H9 (cell line): ENCODE results near the gene PRRX2. TPM values are rescaled to one million over a fixed set of nuclear protein-coding genes. Genes with fewer than 3 reads are reported as not detected.

Source experiments
- DNase-seq: peaks from one replicate; pipeline ENCODE4 v3.0.0-alpha.2; 2017
- H2AFZ ChIP-seq: one replicate; pipeline ENCODE4 v1.6.1; 2013; ENCODE audit warnings: mild to moderate bottlenecking, low read length, control low read depth, moderate library complexity
- H2AK5ac ChIP-seq: 2 replicates; pipeline ENCODE4 v1.6.1; 2013; ENCODE audit warnings: low read length, control low read depth, mixed read lengths; ENCODE audit not compliant: insufficient read length
- H2BK120ac ChIP-seq: one replicate; pipeline ENCODE4 v1.6.1; 2013; ENCODE audit warnings: low read depth, mild to moderate bottlenecking, low read length, control low read depth, inconsistent platforms; ENCODE audit not compliant: poor library complexity, severe bottlenecking
- H2BK12ac ChIP-seq: 2 replicates; pipeline ENCODE4 v1.6.1; 2013; ENCODE audit warnings: low read length, control low read depth, mixed read lengths, low read depth; ENCODE audit not compliant: insufficient read length
- H2BK15ac ChIP-seq: 2 replicates; pipeline ENCODE4 v1.6.1; 2013; ENCODE audit warnings: low read depth, low read length, control low read depth
- H2BK20ac ChIP-seq: one replicate; pipeline ENCODE4 v1.6.1; 2013; ENCODE audit warnings: low read depth, mild to moderate bottlenecking, low read length, control low read depth, inconsistent platforms; ENCODE audit not compliant: poor library complexity, severe bottlenecking
- H2BK5ac ChIP-seq: 2 replicates; pipeline ENCODE4 v1.6.1; 2013; ENCODE audit warnings: low read length, control low read depth, mixed read lengths; ENCODE audit not compliant: insufficient read length
- H3K14ac ChIP-seq: 2 replicates; pipeline ENCODE4 v1.6.1; 2013; ENCODE audit warnings: low read length, control low read depth; ENCODE audit not compliant: insufficient read depth
- H3K18ac ChIP-seq: 2 replicates; pipeline ENCODE4 v1.6.1; 2013; ENCODE audit warnings: low read depth, mild to moderate bottlenecking, mixed read lengths, low read length, control low read depth; ENCODE audit not compliant: insufficient read length
- H3K23ac ChIP-seq: 2 replicates; pipeline ENCODE4 v1.6.1; 2013; ENCODE audit warnings: low read length, control low read depth, mixed read lengths, low read depth; ENCODE audit not compliant: insufficient read length
- H3K23me2 ChIP-seq: 2 replicates; pipeline ENCODE4 v1.6.1; 2013; ENCODE audit warnings: low read depth, mild to moderate bottlenecking, mixed read lengths, low read length, control low read depth; ENCODE audit not compliant: insufficient read length, poor library complexity, severe bottlenecking
- H3K27ac ChIP-seq: 2 replicates; pipeline ENCODE4 v1.5.1; 2013; ENCODE audit warnings: low read length, control low read depth, mixed read lengths, low read depth; ENCODE audit not compliant: insufficient read length
- H3K27me3 ChIP-seq: 2 replicates; pipeline ENCODE4 v1.6.1; 2013; ENCODE audit warnings: low read length, control low read depth, inconsistent platforms; ENCODE audit not compliant: insufficient read depth
- H3K4ac ChIP-seq: 2 replicates; pipeline ENCODE4 v1.6.1; 2013; ENCODE audit warnings: low read depth, mild to moderate bottlenecking, control low read depth, inconsistent platforms, low read length, moderate library complexity
- H3K4me1 ChIP-seq: 2 replicates; pipeline ENCODE4 v1.6.1; 2013; ENCODE audit warnings: low read length, control low read depth, inconsistent platforms; ENCODE audit not compliant: insufficient read depth
- H3K4me2 ChIP-seq: 2 replicates; pipeline ENCODE4 v1.6.1; 2013; ENCODE audit warnings: low read length, control low read depth, mixed read lengths; ENCODE audit not compliant: insufficient read length, insufficient read depth
- H3K56ac ChIP-seq: 2 replicates; pipeline ENCODE4 v1.6.1; 2013; ENCODE audit warnings: low read depth, mild to moderate bottlenecking, mixed read lengths, low read length, control low read depth; ENCODE audit not compliant: insufficient read length
- H3K79me1 ChIP-seq: 2 replicates; pipeline ENCODE4 v1.6.1; 2013; ENCODE audit warnings: low read depth, mild to moderate bottlenecking, moderate library complexity, low read length, control low read depth, inconsistent platforms; ENCODE audit not compliant: insufficient read depth, poor library complexity, severe bottlenecking
- H3K79me2 ChIP-seq: 2 replicates; pipeline ENCODE4 v1.6.1; 2013; ENCODE audit warnings: low read length, control low read depth, inconsistent platforms; ENCODE audit not compliant: insufficient read depth
- H3K9ac ChIP-seq: 2 replicates; pipeline ENCODE4 v1.6.1; 2013; ENCODE audit warnings: low read length, control low read depth, mixed read lengths; ENCODE audit not compliant: insufficient read length; ENCODE audit errors: extremely low read depth
- H3K9me3 ChIP-seq: one replicate; pipeline ENCODE4 v1.6.1; 2013; ENCODE audit warnings: low read depth, low read length, inconsistent platforms; ENCODE audit not compliant: control insufficient read depth
- H3T11ph ChIP-seq: one replicate; pipeline ENCODE4 v1.6.1; 2013; ENCODE audit warnings: mild to moderate bottlenecking, low read length, control low read depth, inconsistent platforms
- H4K20me1 ChIP-seq: one replicate; pipeline ENCODE4 v1.6.1; 2013; ENCODE audit not compliant: control insufficient read depth, insufficient read length, insufficient read depth
- H4K5ac ChIP-seq: 2 replicates; pipeline ENCODE4 v1.6.1; 2013; ENCODE audit warnings: low read depth, mild to moderate bottlenecking, mixed read lengths, low read length, control low read depth; ENCODE audit not compliant: insufficient read length
- H4K8ac ChIP-seq: replicated peaks from 2 replicates; pipeline ENCODE4 v1.6.1; 2013; ENCODE audit warnings: low read length, control low read depth, mixed read lengths, low read depth; ENCODE audit not compliant: insufficient read length
- H4K91ac ChIP-seq: 2 replicates; pipeline ENCODE4 v1.6.1; 2013; ENCODE audit warnings: low read depth, mild to moderate bottlenecking, moderate library complexity, mixed read lengths, low read length, control low read depth; ENCODE audit not compliant: insufficient read length
- H3K27ac Mint-ChIP-seq, 3 experiments: 2 replicates in 2 of 3; 3 replicates in 1 of 3; pipeline ENCODE4 v1.8.0; 2020 to 2021; ENCODE audit warnings: mixed read lengths in 3 of 3, mild to moderate bottlenecking in 1 of 3, moderate library complexity in 1 of 3
- H3K27me3 Mint-ChIP-seq: 2 replicates; pipeline ENCODE4 v1.8.0; 2021; ENCODE audit warnings: low read depth, mild to moderate bottlenecking, moderate library complexity, mixed read lengths
- H3K36me3 Mint-ChIP-seq, 3 experiments: 2 replicates in 2 of 3; 3 replicates in 1 of 3; pipeline ENCODE4 v1.8.0; 2020 to 2021; ENCODE audit warnings: low read depth in 3 of 3, mixed read lengths in 3 of 3; ENCODE audit not compliant: insufficient read depth in 1 of 3
- H3K4me1 Mint-ChIP-seq, 2 experiments: 2 replicates each; pipeline ENCODE4 v1.8.0; 2020; ENCODE audit warnings: mixed read lengths in 2 of 2
- H3K4me3 Mint-ChIP-seq, 2 experiments: 2 replicates in 1 of 2; 3 replicates in 1 of 2; pipeline ENCODE4 v1.8.0; 2020 to 2021; ENCODE audit warnings: mild to moderate bottlenecking in 2 of 2, mixed read lengths in 2 of 2, moderate library complexity in 1 of 2
- H3K9me3 Mint-ChIP-seq, 2 experiments: 2 replicates in 1 of 2; 3 replicates in 1 of 2; pipeline ENCODE4 v1.8.0; 2020; ENCODE audit warnings: mild to moderate bottlenecking in 2 of 2, mixed read lengths in 2 of 2, moderate library complexity in 1 of 2
- CTCF ChIP-seq: fragments of 200-600 bp; sonication (generic); conservative IDR thresholded peaks from 3 replicates; pipeline ENCODE4 v1.8.0; 2021; ENCODE audit warnings: antibody characterized with exemption, mild to moderate bottlenecking
- WGBS: extraction: QIAGEN DNeasy Blood & Tissue Kit; methylation state at CpG from one replicate; pipeline ENCODE4 v1.1.7; 2013; ENCODE audit warnings: missing lambda C conversion rate, low lambda C conversion rate, mixed read lengths; ENCODE audit not compliant: insufficient read length; ENCODE audit errors: extremely low coverage; 5-methylcytosine and 5-hydroxymethylcytosine counted together
- total RNA-seq: library from RNA; stranded (reverse); gene quantifications from 2 replicates; pipeline ENCODE4 v1.2.1, GENCODE V29; 2021

PRRX2 gene
- total RNA-seq, 1 experiment from 2014 or later, result 3.9 TPM

GRCh38 chr9:129697656-129698253 lies 32.3 kb downstream of the PRRX2 start:
- H2BK20ac ChIP-seq, result no peak overlapping the region
- no peak overlapping the region for H3K56ac ChIP-seq
- Mint-ChIP-seq H3K4me3 (peak overlapping the region; percentile 72 to 80), H3K36me3 (no peaks in the 10 kb centered on the region), H3K4me1 (peaks cover 9 to 28% of the 10 kb centered on the region in 2 experiments), H3K27me3 (peaks cover 50% of the 10 kb centered on the region), H3K9me3 (no peaks in the 10 kb centered on the region), H3K27ac (no peak overlapping the region)
- no peaks in the 10 kb centered on the region for H3K79me2 ChIP-seq
- H3K27ac ChIP-seq, result no peak overlapping the region
- H3K4me2 ChIP-seq, result peak overlapping the region; percentile 54
- H3K14ac ChIP-seq, result peak overlapping the region; percentile 91
- peak; percentile 41 for DNase-seq
- no peak overlapping the region for H4K8ac ChIP-seq
- H3K4ac ChIP-seq, result no peak overlapping the region; the same call in 1 of the 2 replicates
- H2BK15ac ChIP-seq, result no peak overlapping the region
- no peak overlapping the region for H3T11ph ChIP-seq
- H2AK5ac ChIP-seq, result no peak overlapping the region
- no peaks in the 10 kb centered on the region for H4K20me1 ChIP-seq
- H3K23ac ChIP-seq, result no peak overlapping the region
- no peaks in the 10 kb centered on the region for H3K27me3 ChIP-seq
- no peak overlapping the region for H4K91ac ChIP-seq
- no peak overlapping the region for H4K5ac ChIP-seq
- H3K9me3 ChIP-seq, result no peaks in the 10 kb centered on the region
- H3K9ac ChIP-seq, result no peak overlapping the region
- H3K79me1 ChIP-seq, result no peaks in the 10 kb centered on the region
- H2AFZ ChIP-seq, result no peak overlapping the region
- no peak for TF ChIP-seq CTCF
- no peak overlapping the region for H2BK12ac ChIP-seq
- H3K18ac ChIP-seq, result peak overlapping the region; percentile 90
- peaks cover 11% of the 10 kb centered on the region for H3K23me2 ChIP-seq
- H2BK5ac ChIP-seq, result no peak overlapping the region
- no peaks in the 10 kb centered on the region for H3K4me1 ChIP-seq
- peak overlapping the region; percentile 78 for H2BK120ac ChIP-seq
- WGBS, result no CpG with 5 or more reads among the region's 25 CpGs
